ENCODE measurements around the gene SCYL2. TPM values are rescaled to one million over a fixed set of nuclear protein-coding genes. Genes with fewer than 3 reads are reported as not detected.

SCYL2 gene
- total RNA-seq, 1 donor from 2014 or later = 59.4 TPM

GRCh38 chr12:100365411-100365810, 98.4 kb downstream of the SCYL2 start:
- DNase-seq (ENCODE audit: extremely low read depth, low read depth, low spot score) = peak; percentile 20

- DNase-seq (ENCODE audit: extremely low read depth, low read depth, low spot score) = no peak
These were observed 101.1 kb downstream of the SCYL2 start for GRCh38 chr12:100368066-100368465.

- DNase-seq (ENCODE audit: extremely low read depth, low read depth, low spot score) = no peak
These were observed 104.2 kb downstream of the SCYL2 start for GRCh38 chr12:100371146-100371545.

GRCh38 chr12:100372853-100373640, 106.1 kb downstream of the SCYL2 start:
- no peak for DNase-seq (ENCODE audit: extremely low read depth, low read depth, low spot score)

GRCh38 chr12:100375038-100375735, 108.2 kb downstream of the SCYL2 start:
- no peak for DNase-seq (ENCODE audit: extremely low read depth, low read depth, low spot score)

- no peak for DNase-seq (ENCODE audit: extremely low read depth, low read depth, low spot score)
These were observed 109.2 kb downstream of the SCYL2 start for GRCh38 chr12:100376161-100376560.

GRCh38 chr12:100381379-100381778, 114.4 kb downstream of the SCYL2 start:
- no peak for DNase-seq (ENCODE audit: extremely low read depth, low read depth, low spot score)

- DNase-seq (ENCODE audit: extremely low read depth, low read depth, low spot score) = no peak
These were observed 115.4 kb downstream of the SCYL2 start for GRCh38 chr12:100382338-100382737.

GRCh38 chr12:100383586-100384558, 116.9 kb downstream of the SCYL2 start:
- DNase-seq (ENCODE audit: extremely low read depth, low read depth, low spot score) = no peak

GRCh38 chr12:100384559-100384935, 117.6 kb downstream of the SCYL2 start:
- no peak for DNase-seq (ENCODE audit: extremely low read depth, low read depth, low spot score)

- DNase-seq (ENCODE audit: extremely low read depth, low read depth, low spot score) = no peak
These were observed 121.4 kb downstream of the SCYL2 start for GRCh38 chr12:100388382-100388781.

Other genes starting within 250 kb of the SCYL2 start
- 8.6 and 14.9 TPM in 2 replicates for gene BLTP3B, start 124.3 kb upstream of the SCYL2 start, total RNA-seq
- 11.9 and 14.1 TPM in 2 replicates for gene ACTR6, start 66.4 kb upstream of the SCYL2 start, total RNA-seq
- 0.15 and 0.41 TPM in 2 replicates for gene DEPDC4, start 98 bp upstream of the SCYL2 start, total RNA-seq
- not detected in 2 replicates for gene SLC17A8, start 89.9 kb downstream of the SCYL2 start, total RNA-seq
- 0.15 TPM in 1 of 2 replicates, not detected in the other for gene NR1H4, start 206.7 kb downstream of the SCYL2 start, total RNA-seq

Data from glomerular endothelial cell (primary cell).